HUES6 (cell line): ENCODE measurements around the gene NRTN.
"Not testable (repeated sequence)": the region's sequence is repeated elsewhere in the genome, so short reads cannot be mapped to it uniquely, and the experiment has no call there.

ENCODE experiments used
- H3K27ac ChIP-seq: 2 replicates; pipeline ENCODE4 v1.7.0; 2013; ENCODE audit warnings: low read depth, mild to moderate bottlenecking, low read length, inconsistent platforms
- H3K27me3 ChIP-seq: 2 replicates; pipeline ENCODE4 v1.6.1; 2013; ENCODE audit warnings: low read length; ENCODE audit not compliant: control insufficient read depth, insufficient read depth
- H3K36me3 ChIP-seq: 2 replicates; pipeline ENCODE4 v1.6.1; 2013; ENCODE audit warnings: low read length; ENCODE audit not compliant: control insufficient read depth, insufficient read depth
- H3K4me1 ChIP-seq: 2 replicates; pipeline ENCODE4 v1.6.1; 2013; ENCODE audit warnings: low read length; ENCODE audit not compliant: control insufficient read depth, insufficient read depth
- H3K4me3 ChIP-seq: 2 replicates; pipeline ENCODE4 v1.5.1; 2013; ENCODE audit warnings: low read depth, low read length
- H3K9ac ChIP-seq: one replicate; pipeline ENCODE4 v1.6.1; 2013; ENCODE audit warnings: mild to moderate bottlenecking, low read length
- H3K9me3 ChIP-seq: 2 replicates; pipeline ENCODE4 v1.6.1; 2013; ENCODE audit warnings: low read depth, low read length; ENCODE audit not compliant: control insufficient read depth, insufficient read depth

Gene NRTN

GRCh38 chr19:5828661-5829566 lies 24.0 kb downstream of the NRTN start:
- H3K27me3 ChIP-seq: no peaks in the 10 kb centered on the region; the same call in 1 of the 2 replicates
- no peaks in the 10 kb centered on the region for H3K36me3 ChIP-seq
- H3K9ac ChIP-seq: peak overlapping the region; percentile 96
- H3K4me1 ChIP-seq: peaks cover 11% of the 10 kb centered on the region; the same call in 1 of the 2 replicates
- H3K4me3 ChIP-seq: peak overlapping the region; percentile 88
- H3K9me3 ChIP-seq: no peaks in the 10 kb centered on the region
- peak overlapping the region; percentile 90 for H3K27ac ChIP-seq

- Histone ChIP-seq H3K9ac (no peak overlapping the region), H3K9me3 (no peaks in the 10 kb centered on the region), H3K36me3 (no peaks in the 10 kb centered on the region), H3K4me1 (peaks cover 11% of the 10 kb centered on the region; the same call in 1 of the 2 replicates), H3K4me3 (peak overlapping the region; percentile 88), H3K27ac (no peak overlapping the region), H3K27me3 (peaks cover under 1% of the 10 kb centered on the region; the same call in 1 of the 2 replicates)
These were observed 24.9 kb downstream of the NRTN start for GRCh38 chr19:5829567-5830310.

GRCh38 chr19:5831159-5831558 lies 26.3 kb downstream of the NRTN start:
- H3K36me3 ChIP-seq: no peaks in the 10 kb centered on the region
- H3K4me1 ChIP-seq: peaks cover 11% of the 10 kb centered on the region; the same call in 1 of the 2 replicates
- H3K9ac ChIP-seq: no peak overlapping the region
- no peaks in the 10 kb centered on the region for H3K9me3 ChIP-seq
- H3K27me3 ChIP-seq: peaks cover 6% of the 10 kb centered on the region; the same call in 1 of the 2 replicates
- no peak overlapping the region for H3K27ac ChIP-seq
- no peak overlapping the region for H3K4me3 ChIP-seq

GRCh38 chr19:5832061-5832460 lies 27.2 kb downstream of the NRTN start:
- H3K9ac ChIP-seq: no peak overlapping the region
- H3K4me1 ChIP-seq: peaks cover 5% of the 10 kb centered on the region; the same call in 1 of the 2 replicates
- no peaks in the 10 kb centered on the region for H3K9me3 ChIP-seq
- H3K36me3 ChIP-seq: no peaks in the 10 kb centered on the region
- peaks cover 6% of the 10 kb centered on the region; the same call in 1 of the 2 replicates for H3K27me3 ChIP-seq
- no peak overlapping the region for H3K27ac ChIP-seq
- no peak overlapping the region for H3K4me3 ChIP-seq

GRCh38 chr19:5832527-5833216 lies 27.8 kb downstream of the NRTN start:
- H3K9ac ChIP-seq: no peak overlapping the region

GRCh38 chr19:5837761-5838352 lies 33.0 kb downstream of the NRTN start:
- Histone ChIP-seq H3K27me3 (peaks cover 6% of the 10 kb centered on the region; the same call in 1 of the 2 replicates), H3K9me3 (no peaks in the 10 kb centered on the region), H3K36me3 (no peaks in the 10 kb centered on the region), H3K4me1 (no peaks in the 10 kb centered on the region), H3K9ac (no peak overlapping the region), H3K27ac (no peak overlapping the region), H3K4me3 (no peak overlapping the region)

More at GRCh38 chr19:5832527-5833216, 27.8 kb downstream of the NRTN start:
- H3K27ac ChIP-seq: no peak overlapping the region
- H3K36me3 ChIP-seq: no peaks in the 10 kb centered on the region
- H3K9me3 ChIP-seq: no peaks in the 10 kb centered on the region
- H3K27me3 ChIP-seq: peaks cover 6% of the 10 kb centered on the region; the same call in 1 of the 2 replicates
- peaks cover 5% of the 10 kb centered on the region; the same call in 1 of the 2 replicates for H3K4me1 ChIP-seq
- H3K4me3 ChIP-seq: no peak overlapping the region

- no peaks in the 10 kb centered on the region for H3K9me3 ChIP-seq
- no peak overlapping the region for H3K27ac ChIP-seq
- H3K4me1 ChIP-seq: no peaks in the 10 kb centered on the region
- H3K27me3 ChIP-seq: peaks cover 6% of the 10 kb centered on the region; the same call in 1 of the 2 replicates
- H3K4me3 ChIP-seq: no peak overlapping the region
- no peaks in the 10 kb centered on the region for H3K36me3 ChIP-seq
- H3K9ac ChIP-seq: no peak overlapping the region
These were observed 33.6 kb downstream of the NRTN start for GRCh38 chr19:5838353-5839064.

- no peak within 1 kb of the TSS for H3K4me3 ChIP-seq
- H3K36me3 ChIP-seq: no peaks in the 10 kb centered on the region
- H3K9me3 ChIP-seq: no peaks in the 10 kb centered on the region
- no peak within 1 kb of the TSS for H3K9ac ChIP-seq
- H3K4me1 ChIP-seq: no peaks in the 10 kb centered on the region
- H3K27ac ChIP-seq: no peak within 1 kb of the TSS
- H3K27me3 ChIP-seq: peaks cover 6% of the 10 kb centered on the region; the same call in 1 of the 2 replicates
These were observed 34.5 kb downstream of the NRTN start, which contains the start of gene FUT6 for GRCh38 chr19:5839065-5840017. Gene FUT6 (minus strand): TSS chr19:5839702. CDS start chr19:5832567, 7,135 bp downstream.

GRCh38 chr19:5841735-5842111 lies 36.9 kb downstream of the NRTN start:
- not testable (repeated sequence) for H3K27ac ChIP-seq, H3K27me3 ChIP-seq, H3K4me1 ChIP-seq, H3K4me3 ChIP-seq, H3K36me3 ChIP-seq, H3K9me3 ChIP-seq, H3K9ac ChIP-seq
